ENCODE data around the gene SLC13A3. TPM values are rescaled to one million over a fixed set of nuclear protein-coding genes. Genes with fewer than 3 reads are reported as not detected.

The SLC13A3 gene
- total and polyA plus RNA-seq, 2 of the 4 experiments (the other 2 are of a cell fraction) = 2.5 to 4.2 TPM

DNA sequence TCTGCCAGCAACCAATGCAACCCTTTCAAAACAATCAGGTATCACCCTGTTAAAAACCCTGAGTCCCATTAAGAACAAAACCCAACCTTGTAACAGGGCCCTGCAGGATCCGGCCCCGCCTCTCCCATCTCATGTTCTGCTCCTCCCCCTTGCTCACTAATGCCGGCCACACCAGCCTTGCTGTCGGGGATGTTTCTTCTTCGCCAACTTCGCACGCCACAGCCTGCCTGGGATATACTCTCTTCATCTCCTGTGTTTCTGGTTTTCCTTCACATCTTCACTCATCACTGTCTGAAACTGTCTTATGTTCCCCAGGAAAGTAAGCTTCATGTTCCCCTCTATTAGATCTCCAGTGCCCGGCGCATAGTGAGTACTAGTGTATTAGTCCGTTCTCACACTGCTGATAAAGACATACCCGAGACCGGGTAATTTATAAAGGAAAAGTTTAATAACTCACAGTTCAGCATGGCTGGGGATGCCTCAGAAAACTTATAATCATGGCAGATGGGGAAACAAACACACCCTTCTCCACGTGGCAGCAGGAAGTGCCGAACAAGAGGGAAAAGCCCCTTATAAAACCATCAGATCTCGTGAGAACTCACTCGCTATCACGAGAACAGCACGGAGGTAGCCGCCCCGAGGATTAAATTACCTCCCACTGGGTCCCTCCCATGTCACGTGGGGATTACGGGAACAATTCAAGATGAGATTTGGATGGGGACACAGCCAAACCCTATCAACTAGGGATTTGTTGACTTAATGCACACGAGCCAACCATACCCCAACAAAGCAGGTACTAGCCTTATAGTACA lies 32.9 kb upstream of the SLC13A3 start:
- Histone ChIP-seq H2BK15ac (ENCODE audit: low read depth, low read length) (no peak overlapping the region; the same call in 2 of the 3 replicates), H4K8ac (ENCODE audit: low read depth in 2 of 2, low read length in 2 of 2) (peak overlapping the region; percentile 62 to 97), H3K18ac (ENCODE audit: low read depth, low read length) (peak overlapping the region; percentile 87), H4K91ac (ENCODE audit: insufficient read depth, low read depth, low read length) (peak overlapping the region; percentile 89), H3K9ac (ENCODE audit: low read depth, low read length) (peak overlapping the region; percentile 68), H2BK5ac (ENCODE audit: low read depth, low read length, poor library complexity, severe bottlenecking) (peak overlapping the region; percentile 83), H4K20me1 (ENCODE audit: insufficient read depth, low read length) (peaks cover 17% of the 10 kb centered on the region; the same call in 1 of the 2 replicates), H3K4me2 (ENCODE audit: low read depth, low read length) (peak overlapping the region; percentile 92), H3K27me3 (ENCODE audit: control insufficient read depth, insufficient read depth, low read length) (no peaks in the 10 kb centered on the region), H2AFZ (replicated peaks; ENCODE audit: low read length, poor library complexity) (peak overlapping the region; percentile 82), H3K4me3 (ENCODE audit: insufficient read depth, low read depth, low read length) (peak overlapping the region; percentile 71), H3K4ac (ENCODE audit: low read depth, low read length) (peak overlapping the region; percentile 87), H3K14ac (replicated peaks; ENCODE audit: low read depth, low read length) (peak overlapping the region; percentile 95), H2BK120ac (ENCODE audit: low read depth, low read length) (peak overlapping the region; percentile 67), H3K79me1 (ENCODE audit: low read depth in 1 of 2, low read length in 2 of 2) (peaks cover 30 to 87% of the 10 kb centered on the region in 2 experiments), H4K5ac (ENCODE audit: low read depth, low read length) (peak overlapping the region; percentile 86; the same call in 1 of the 2 replicates), H2AK5ac (ENCODE audit: low read depth, low read length) (peak overlapping the region; percentile 87; the same call in 1 of the 2 replicates), H3K36me3 (ENCODE audit: control insufficient read depth, insufficient read depth, low read length) (peaks cover 9% of the 10 kb centered on the region), H3K9me3 (ENCODE audit: control insufficient read depth, insufficient read depth, low read length) (no peaks in the 10 kb centered on the region), H2BK20ac (ENCODE audit: low read depth, low read length) (no peak overlapping the region), H3K9me1 (ENCODE audit: insufficient read depth, low read length) (peaks cover 10% of the 10 kb centered on the region; the same call in 1 of the 2 replicates), H3K4me1 (ENCODE audit: control insufficient read depth, insufficient read depth, low read length) (peaks cover 13% of the 10 kb centered on the region), H3K23ac (ENCODE audit: low read depth, low read length) (peak overlapping the region; percentile 94), H3K27ac (ENCODE audit: insufficient read depth, low read length) (peak overlapping the region; percentile 60), H2AK9ac (replicated peaks; ENCODE audit: low read depth, low read length, poor library complexity) (peak overlapping the region; percentile 76), H3K56ac (ENCODE audit: extremely low read depth, insufficient read depth, low read length) (peak overlapping the region; percentile 50; the same call in 1 of the 2 replicates)
- intact Hi-C loops (cut with micrococcal nuclease) = loop anchor here (5.0 kb wide), 1 partner anchor 127 kb away; no protein-coding TSS in a partner anchor
- TF ChIP-seq POLR2A (IDR thresholded peaks at IDR 0.05; ENCODE audit: low read depth, low read length) (peak; percentile 86), NFE2L2 (IDR thresholded peaks at IDR 0.05; ENCODE audit: low read depth, low read length) (no peak), MXI1 (IDR thresholded peaks at IDR 0.05; ENCODE audit: borderline replicate concordance, low read depth, low read length) (peak; percentile 81; the same call in 1 of the 2 replicates)
- TF ChIP-seq, protein P1, sequence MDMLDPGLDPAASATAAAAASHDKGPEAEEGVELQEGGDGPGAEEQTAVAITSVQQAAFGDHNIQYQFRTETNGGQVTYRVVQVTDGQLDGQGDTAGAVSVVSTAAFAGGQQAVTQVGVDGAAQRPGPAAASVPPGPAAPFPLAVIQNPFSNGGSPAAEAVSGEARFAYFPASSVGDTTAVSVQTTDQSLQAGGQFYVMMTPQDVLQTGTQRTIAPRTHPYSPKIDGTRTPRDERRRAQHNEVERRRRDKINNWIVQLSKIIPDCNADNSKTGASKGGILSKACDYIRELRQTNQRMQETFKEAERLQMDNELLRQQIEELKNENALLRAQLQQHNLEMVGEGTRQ (IDR thresholded peaks at IDR 0.05; ENCODE audit: low read depth, low read length) = peak; percentile 88
- dilution Hi-C loops (cut with HindIII; ENCODE audit: low sequenced_read_pairs, unreplicated experiment) = no loop called here
- DNase-seq = peak; percentile 80
- in situ Hi-C loops (cut with MboI; ENCODE audit: low sequenced_read_pairs) = loop anchor here (5.0 kb wide), 1 partner anchor 162 kb away; no protein-coding TSS in a partner anchor
- ChIA-PET POLR2A (ENCODE audit: unreplicated experiment) (no interaction called here), CTCF (no interaction called here)
- peak; percentile 89 for ATAC-seq (ENCODE audit: low read depth)
- no TSS peak for BruUV-seq (replicated peaks)
- WGBS, 2 experiments (ENCODE audit: extremely low coverage in 2 of 2, insufficient read length in 1 of 2) = 0% methylated on average over 2 of the region's 23 CpGs; no CpG with 5 or more reads in 1 of the 2 experiments
